NK-92 (cell line): ENCODE measurements around the gene TCP11L2.
"Not testable (repeated sequence)": the region's sequence is repeated elsewhere in the genome, so short reads cannot be mapped to it uniquely, and the experiment has no call there.

Source experiments
- DNase-seq: peaks from one replicate; lab custom pipeline; 2025; ENCODE audit not compliant: unreplicated experiment; lab: John Stamatoyannopoulos, UW

TCP11L2 gene

GRCh38 chr12:106282457-106283097 is 20.0 kb upstream of the TCP11L2 start:
- no peak for DNase-seq

GRCh38 chr12:106284358-106285105 is 18.0 kb upstream of the TCP11L2 start:
- no peak for DNase-seq

- DNase-seq, result no peak
Observed at GRCh38 chr12:106285982-106286381, 16.6 kb upstream of the TCP11L2 start.

GRCh38 chr12:106286576-106287162 is 15.9 kb upstream of the TCP11L2 start:
- DNase-seq, result not testable (repeated sequence)

- DNase-seq, result no peak
Observed at GRCh38 chr12:106287364-106287763, 15.2 kb upstream of the TCP11L2 start.

GRCh38 chr12:106288101-106288493 is 14.4 kb upstream of the TCP11L2 start:
- DNase-seq, result no peak

- no peak for DNase-seq
Observed at GRCh38 chr12:106288494-106289195, 13.9 kb upstream of the TCP11L2 start.

GRCh38 chr12:106289196-106289681 is 13.3 kb upstream of the TCP11L2 start:
- DNase-seq, result no peak

- no peak for DNase-seq
Observed at GRCh38 chr12:106290666-106291065, 11.9 kb upstream of the TCP11L2 start.

- no peak for DNase-seq
Observed at GRCh38 chr12:106291342-106291741, 11.2 kb upstream of the TCP11L2 start.

GRCh38 chr12:106292339-106292738 is 10.2 kb upstream of the TCP11L2 start:
- no peak for DNase-seq

- DNase-seq, result no peak
Observed at GRCh38 chr12:106296179-106296877, 6.2 kb upstream of the TCP11L2 start.

- DNase-seq, result no peak
Observed at GRCh38 chr12:106297075-106297474, 5.5 kb upstream of the TCP11L2 start.

- no peak for DNase-seq
Observed at GRCh38 chr12:106297681-106298080, 4.9 kb upstream of the TCP11L2 start.

- DNase-seq, result no peak
Observed at GRCh38 chr12:106299202-106299774, 3.2 kb upstream of the TCP11L2 start.

GRCh38 chr12:106300761-106301160 is 1.8 kb upstream of the TCP11L2 start:
- DNase-seq, result no peak

- no peak for DNase-seq
Observed at GRCh38 chr12:106301241-106301610, 1.3 kb upstream of the TCP11L2 start.

- DNase-seq, result no peak
Observed at GRCh38 chr12:106301611-106302321, 767 bp upstream of the TCP11L2 start.

GRCh38 chr12:106303202-106303820 is 778 bp downstream of the TCP11L2 start:
- DNase-seq, result peak; percentile 24
